K562 (cell line): ENCODE data around the gene CXCL5. TPM values are rescaled to one million over a fixed set of nuclear protein-coding genes. Genes with fewer than 3 reads are reported as not detected.

Experiments used
- ATAC-seq: fragments of 200-7000 bp; cut with Tn5 transposase; 3 replicates; pipeline ENCODE4 v1.9.1; 2020; ENCODE audit warnings: moderate library complexity
- BruUV-seq: library from RNA; stranded (reverse); fragments of 400-500 nt; replicated peaks from 2 replicates; lab custom pipeline; 2021; lab: Mats Ljungman, UMichigan
- CTCF ChIA-PET: fragments of 300-600 bp; formaldehyde crosslinking; extraction: SDS; loops from one replicate; lab custom pipeline; 2021; ENCODE audit warnings: low intra/inter-chr PET ratio; lab: Yijun Ruan, JAX
- POLR2A ChIA-PET: fragments of 300-600, 350-650 bp; sonication (Branson Sonifier 250); formaldehyde crosslinking; extraction: SDS; loops from one replicate; lab custom pipeline; 2021; ENCODE audit warnings: antibody characterized with exemption, inconsistent platforms; lab: Yijun Ruan, JAX
- DNase-seq, 4 experiments: peaks; one replicate each; pipeline versions ENCODE4 v3.0.0 to v3.0.0-alpha.2; 2011 to 2018; ENCODE audit warnings: low spot score in 3 of 4, mixed read lengths in 3 of 4; ENCODE audit errors: extremely low read depth in 1 of 4
- FAIRE-seq: peaks from 2 replicates; lab custom pipeline; 2011; peaks lifted over from hg19 to GRCh38; lab: Jason Lieb, UNC
- H2AFZ ChIP-seq: 2 replicates; pipeline ENCODE4 v1.6.0; 2011; ENCODE audit warnings: low read depth, low read length, control low read depth, inconsistent platforms
- H3K27ac ChIP-seq: fragments of 200-600 bp; 3 replicates; pipeline ENCODE4 v1.8.0; 2011; ENCODE audit warnings: low read depth, mild to moderate bottlenecking, control low read depth, inconsistent platforms, low read length, moderate library complexity, mixed read lengths; ENCODE audit errors: extremely low read depth
- H3K27me3 ChIP-seq, 2 experiments: fragments of 300-600 bp in 1 of 2; 2 replicates in 1 of 2; 3 replicates in 1 of 2; pipeline versions ENCODE4 v1.6.0 to v1.8.0; 2011; ENCODE audit warnings: inconsistent platforms in 2 of 2, low read length in 2 of 2, mild to moderate bottlenecking in 1 of 2, mixed read lengths in 1 of 2, moderate library complexity in 1 of 2; ENCODE audit not compliant: control insufficient read depth in 2 of 2, insufficient read depth in 2 of 2
- H3K36me3 ChIP-seq: fragments of 300-600 bp; 3 replicates; pipeline ENCODE4 v1.8.0; 2011; ENCODE audit warnings: mild to moderate bottlenecking, low read length, inconsistent platforms; ENCODE audit not compliant: control insufficient read depth, insufficient read depth
- H3K4me1 ChIP-seq, 2 experiments: fragments of 200-600 bp in 1 of 2; replicated peaks in 1 of 2; 2 replicates in 1 of 2; 3 replicates in 1 of 2; pipeline versions ENCODE4 v1.5.1 to v1.8.0; 2011; ENCODE audit warnings: inconsistent platforms in 2 of 2, low read length in 2 of 2, mild to moderate bottlenecking in 1 of 2, mixed read lengths in 1 of 2, moderate library complexity in 1 of 2; ENCODE audit not compliant: control insufficient read depth in 2 of 2, insufficient read depth in 2 of 2
- H3K4me2 ChIP-seq: 2 replicates; pipeline ENCODE4 v1.6.1; 2011; ENCODE audit warnings: low read length, control low read depth, inconsistent platforms, mixed read lengths; ENCODE audit not compliant: insufficient read depth
- H3K4me3 ChIP-seq: fragments of 200-600 bp; sonication (generic), shearing (Covaris generic); 2 replicates; pipeline ENCODE4 v1.5.1; 2016; ENCODE audit warnings: control low read depth, inconsistent platforms
- H3K79me2 ChIP-seq: fragments of 200-600 bp; 3 replicates; pipeline ENCODE4 v1.8.0; 2011; ENCODE audit warnings: low read length, inconsistent platforms; ENCODE audit not compliant: control insufficient read depth, insufficient read depth
- H3K9ac ChIP-seq, 2 experiments: 2 replicates each; pipeline versions ENCODE4 v1.6.0 to v1.6.1; 2011; ENCODE audit warnings: low read depth in 2 of 2, low read length in 2 of 2, control low read depth in 1 of 2, inconsistent platforms in 1 of 2, mild to moderate bottlenecking in 1 of 2, mixed read lengths in 1 of 2; ENCODE audit not compliant: insufficient read depth in 1 of 2
- H3K9me1 ChIP-seq: one replicate; pipeline ENCODE4 v1.6.0; 2011; ENCODE audit warnings: inconsistent platforms, mild to moderate bottlenecking, low read length, moderate library complexity; ENCODE audit not compliant: control insufficient read depth, insufficient read depth
- H3K9me3 ChIP-seq: replicated peaks from 2 replicates; pipeline ENCODE4 v1.5.1; 2011; ENCODE audit warnings: low read depth, low read length, inconsistent platforms; ENCODE audit not compliant: control insufficient read depth, insufficient read depth
- H4K20me1 ChIP-seq: replicated peaks from 2 replicates; pipeline ENCODE4 v1.6.1; 2011; ENCODE audit warnings: low read length, inconsistent platforms, mixed read lengths; ENCODE audit not compliant: control insufficient read depth, insufficient read depth
- AFF1 ChIP-seq, 2 experiments: fragments of 450-650 bp; IDR thresholded peaks; 2 replicates each; pipeline ENCODE4 v1.6.1; 2018; ENCODE audit warnings: mild to moderate bottlenecking in 2 of 2, low read depth in 1 of 2; ENCODE audit not compliant: partially characterized antibody in 2 of 2
- CEBPG ChIP-seq, 3 experiments: fragments of 200-800 bp in 1 of 3; sonication (Bioruptor generic) in 1 of 3; sonication (generic) in 1 of 3; formaldehyde crosslinking in 1 of 3; IDR thresholded peaks in 2 of 3; conservative IDR thresholded peaks in 1 of 3; 2 replicates each; pipeline versions ENCODE4 v1.6.1 to v1.8.0; 2016 to 2022; ENCODE audit warnings: missing compliant biosample characterization in 2 of 3, missing genetic modification characterization in 2 of 3, mild to moderate bottlenecking in 1 of 3, missing genetic modification reagents in 1 of 3
- CREM ChIP-seq: IDR thresholded peaks from 2 replicates; pipeline ENCODE4 v1.6.1; 2014; ENCODE audit warnings: antibody characterized with exemption, low read depth
- CXXC5 ChIP-seq: fragments of 250-450 bp; sonication (Bioruptor Pico); IDR thresholded peaks from 2 replicates; pipeline ENCODE4 v1.8.0; 2022; ENCODE audit warnings: inconsistent platforms, mild to moderate bottlenecking, moderate library complexity
- MTA3 ChIP-seq: fragments of 450-650 bp; formaldehyde crosslinking; IDR thresholded peaks from 2 replicates; pipeline ENCODE4 v1.6.1; 2017; ENCODE audit warnings: mild to moderate bottlenecking, borderline replicate concordance
- MXI1 ChIP-seq: IDR thresholded peaks from 2 replicates; pipeline ENCODE4 v1.6.1; 2011; ENCODE audit warnings: low read depth, mild to moderate bottlenecking, improper control_type of control experiment, low read length
- RAD51 ChIP-seq: fragments of 450-650 bp; IDR thresholded peaks from 2 replicates; pipeline ENCODE4 v1.7.1; 2016; ENCODE audit warnings: low read depth, mild to moderate bottlenecking, borderline replicate concordance
- RBBP5 ChIP-seq: fragments of 200-600 bp; sonication (generic); IDR thresholded peaks from 2 replicates; pipeline ENCODE4 v1.6.1; 2012; ENCODE audit warnings: borderline replicate concordance, mild to moderate bottlenecking, low read length, control low read depth, inconsistent platforms; ENCODE audit not compliant: insufficient read depth, poor library complexity, severe bottlenecking
- SMAD2 ChIP-seq: fragments of 150-350 bp; IDR thresholded peaks from 2 replicates; pipeline ENCODE4 v1.6.1; 2014; ENCODE audit warnings: low read depth, mild to moderate bottlenecking, low read length
- SMAD4 ChIP-seq: fragments of 250-450 bp; sonication (Bioruptor Pico); conservative IDR thresholded peaks from 2 replicates; pipeline ENCODE4 v1.8.0; 2021; ENCODE audit warnings: inconsistent platforms, mild to moderate bottlenecking, moderate library complexity
- SOX6 ChIP-seq: fragments of 450-650 bp; IDR thresholded peaks from 2 replicates; pipeline ENCODE4 v1.6.1; 2014; ENCODE audit warnings: mild to moderate bottlenecking
- SP2 ChIP-seq: IDR thresholded peaks from 2 replicates; pipeline ENCODE4 v1.6.1; 2011; ENCODE audit warnings: mild to moderate bottlenecking, low read depth, low read length, moderate library complexity; ENCODE audit not compliant: poor library complexity, severe bottlenecking; ENCODE audit errors: extremely low read depth
- ZNF584 ChIP-seq: fragments of 200-800 bp; sonication (Bioruptor generic); IDR thresholded peaks from 2 replicates; pipeline ENCODE4 v1.6.1; 2016; ENCODE audit warnings: low read depth, mild to moderate bottlenecking, missing genetic modification characterization, missing compliant biosample characterization
- WGBS: fragments of 100-300 bp; shearing (Covaris generic); methylation state at CpG from one replicate; pipeline ENCODE4 v1.1.6; 2016; ENCODE audit warnings: low coverage, mixed read lengths; ENCODE audit not compliant: insufficient coverage; ENCODE audit errors: missing lambda C conversion rate; 5-methylcytosine and 5-hydroxymethylcytosine counted together
- in situ Hi-C: fragments of 300-500 bp; cut with MboI; formaldehyde crosslinking; loops from 4 replicates; pipeline ENCODE4 v1.15.0; 2018; ENCODE audit warnings: inconsistent platforms, mixed read lengths
- intact Hi-C: fragments of 100-400 bp; cut with micrococcal nuclease; formaldehyde crosslinking; loops from 2 replicates; pipeline ENCODE4 v1.14.2; 2022
- polyA plus RNA-seq, 8 experiments: library from polyadenylated mRNA; depleted of rRNA in 4 of 8; stranded (reverse) in 5 of 8; unstranded in 3 of 8; fragments of >200 nt; fragmentation: Nextera tagmentation in 2 of 8; fragmentation: Illumina TruSeq in 1 of 8; extraction: Ambion mirVana in 2 of 8; extraction: Trizol in 1 of 8; gene quantifications; 2 replicates each; pipeline versions ENCODE4 v1.2.1 to v1.2.3, GENCODE V29; 2011 to 2014; ENCODE audit warnings: inconsistent platforms in 1 of 8, missing spikeins in 1 of 8
- total RNA-seq, 7 experiments: library from RNA; depleted of rRNA in 6 of 7; stranded (reverse); fragments of >200 nt in 6 of 7; fragmentation: Illumina TruSeq in 2 of 7; extraction: Trizol in 2 of 7; gene quantifications; 2 replicates each; pipeline versions ENCODE4 v1.2.1 to v1.2.3, GENCODE V29; 2011 to 2021; ENCODE audit warnings: low replicate concordance in 1 of 7

The CXCL5 gene
- total and polyA plus RNA-seq, 9 of the 15 experiments (the other 6 are each of a cell fraction or from before 2014, with no cell fraction given), result not detected

DNA sequence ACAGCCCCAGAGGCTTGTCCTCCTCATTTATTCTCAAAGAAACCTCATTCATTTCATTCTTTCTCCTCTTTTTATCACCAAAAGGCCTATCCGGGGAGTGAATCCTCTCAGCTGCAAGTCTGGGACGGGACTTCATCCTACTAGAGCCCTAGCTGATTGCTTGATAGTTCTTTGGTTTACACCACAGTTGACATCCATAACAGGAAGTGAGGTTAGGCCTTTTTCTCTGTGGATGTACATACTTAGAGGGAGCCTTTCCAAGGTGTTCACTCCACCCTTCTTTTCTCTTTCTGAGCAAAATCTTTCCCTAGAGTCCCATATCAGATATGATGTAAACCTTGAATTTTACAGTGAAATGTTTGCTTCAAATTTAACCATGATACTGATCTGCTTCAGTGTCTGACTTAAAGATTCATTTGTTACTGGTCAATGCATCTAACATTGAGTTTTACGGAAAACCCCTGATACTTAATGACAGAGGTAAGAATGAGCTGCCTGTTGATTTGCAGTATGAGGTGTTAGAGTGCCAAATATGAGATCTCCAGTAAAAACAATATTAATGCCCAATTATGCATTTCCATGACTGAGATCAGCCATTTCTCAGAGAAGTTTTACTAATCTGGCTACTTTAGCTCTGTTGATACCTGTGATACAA, 16.8 kb upstream of the CXCL5 start (continued):
- TF ChIP-seq RBBP5, result no peak
- TF ChIP-seq CREM, result no peak
- no peak for TF ChIP-seq RAD51
- TF ChIP-seq MXI1, result no peak

DNA sequence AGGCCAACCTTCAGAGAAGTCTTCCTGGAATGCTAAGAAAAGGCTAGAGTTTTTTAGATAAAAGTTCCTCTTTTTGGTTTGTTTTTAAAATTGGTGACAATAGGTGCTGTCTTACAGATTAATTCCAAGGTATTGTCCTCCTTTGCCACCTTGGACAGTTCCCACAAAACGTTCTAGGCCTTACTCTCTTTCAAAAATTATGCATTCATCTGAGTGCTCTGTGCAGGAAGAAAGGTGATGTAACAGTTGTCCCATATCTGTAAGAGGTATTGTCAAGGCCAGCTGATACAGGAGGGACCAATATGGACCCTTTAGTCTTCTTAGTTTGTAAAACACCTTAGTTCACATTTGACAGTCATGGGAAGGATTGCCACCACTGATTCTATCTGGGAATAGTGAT, 15.9 kb upstream of the CXCL5 start:
- CTCF ChIA-PET, result no interaction called here
- Histone ChIP-seq H3K36me3 (no peaks in the 10 kb centered on the region), H3K9me3 (no peaks in the 10 kb centered on the region), H3K27me3 (no peaks in the 10 kb centered on the region), H2AFZ (no peak overlapping the region), H3K9me1 (no peaks in the 10 kb centered on the region), H3K4me1 (no peaks in the 10 kb centered on the region; a peak in 1 of 5 replicates), H3K4me2 (no peak overlapping the region), H3K4me3 (no peak overlapping the region), H4K20me1 (no peaks in the 10 kb centered on the region), H3K79me2 (no peaks in the 10 kb centered on the region), H3K27ac (no peak overlapping the region), H3K9ac (no peak overlapping the region)
- no TSS peak for BruUV-seq
- FAIRE-seq (no peak), ATAC-seq (peak; percentile 81), DNase-seq (no peak)
- WGBS, result 0% methylated on average over 1 of the region's 1 CpG
- intact Hi-C loops, result no loop called here
- POLR2A ChIA-PET, result no interaction called here
- in situ Hi-C loops, result no loop called here
- TF ChIP-seq CXXC5 (CRISPR knock-in tag) (peak; percentile 49; the same call in 1 of the 2 replicates), CEBPG (CRISPR knock-in tag; IDR thresholded peaks at IDR 0.05) (peak; percentile 67; the same call in 1 of the 2 replicates), CEBPG (tag; conservative IDR thresholded peaks at IDR 0.05 in 1 of 2, IDR thresholded peaks at IDR 0.05 in 1 of 2) (peak in 1 of 2 experiments; percentile 88; a peak in 2 of 4 replicates), SMAD2 (no peak), SOX6 (peak; percentile 77), SMAD4 (CRISPR knock-in tag) (peak; percentile 38; the same call in 1 of the 2 replicates), ZNF584 (CRISPR knock-in tag) (peak; percentile 61; the same call in 1 of the 2 replicates), SP2 (no peak), MTA3 (no peak), AFF1 (IDR thresholded peaks at IDR 0.05; ENCODE audit: low read depth in 1 of 2, partially characterized antibody in 2 of 2) (peak in 1 of 2 experiments; percentile 65)
